Measurements from ENCODE around the gene PPP1R14C. TPM values are rescaled to one million over a fixed set of nuclear protein-coding genes. Genes with fewer than 3 reads are reported as not detected.
"Not testable (repeated sequence)": the region's sequence is repeated elsewhere in the genome, so short reads cannot be mapped to it uniquely, and the experiment has no call there.

PPP1R14C gene
- total RNA-seq, 4 donors from 2014 or later, result 2.1 to 2.9 TPM; not detected in 2

DNA sequence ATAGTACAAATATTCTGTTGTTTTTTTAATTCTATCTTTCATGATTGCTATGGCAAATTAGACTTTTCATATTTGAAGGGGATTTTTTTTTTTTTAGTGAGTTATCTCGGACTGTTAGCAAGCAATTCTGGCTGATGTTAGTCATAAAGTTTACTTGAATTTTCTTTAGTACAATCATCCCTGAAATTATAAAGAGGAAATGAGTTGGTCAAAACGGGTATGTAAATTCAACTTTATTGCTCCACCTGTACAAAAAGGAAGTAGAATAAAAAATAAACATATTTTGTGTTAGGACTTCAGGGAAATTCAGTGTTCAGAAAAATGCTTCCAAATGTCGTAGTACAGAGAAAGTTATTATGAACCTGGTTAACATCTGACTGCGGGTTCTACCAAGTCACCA, 40.3 kb downstream of the PPP1R14C start:
- Histone ChIP-seq H3K27me3 (no peaks in the 10 kb centered on the region), H3K4me1 (no peaks in the 10 kb centered on the region), H3K36me3 (no peaks in the 10 kb centered on the region), H3K27ac (no peak overlapping the region), H3K4me3 (no peak overlapping the region), H3K9me3 (no peaks in the 10 kb centered on the region)
- intact Hi-C loops (cut with DNase I; ENCODE audit: low total_unique reads), result no loop called here
- no peak for TF ChIP-seq POLR2A (IDR thresholded peaks at IDR 0.05)
- TF ChIP-seq, protein P1, sequence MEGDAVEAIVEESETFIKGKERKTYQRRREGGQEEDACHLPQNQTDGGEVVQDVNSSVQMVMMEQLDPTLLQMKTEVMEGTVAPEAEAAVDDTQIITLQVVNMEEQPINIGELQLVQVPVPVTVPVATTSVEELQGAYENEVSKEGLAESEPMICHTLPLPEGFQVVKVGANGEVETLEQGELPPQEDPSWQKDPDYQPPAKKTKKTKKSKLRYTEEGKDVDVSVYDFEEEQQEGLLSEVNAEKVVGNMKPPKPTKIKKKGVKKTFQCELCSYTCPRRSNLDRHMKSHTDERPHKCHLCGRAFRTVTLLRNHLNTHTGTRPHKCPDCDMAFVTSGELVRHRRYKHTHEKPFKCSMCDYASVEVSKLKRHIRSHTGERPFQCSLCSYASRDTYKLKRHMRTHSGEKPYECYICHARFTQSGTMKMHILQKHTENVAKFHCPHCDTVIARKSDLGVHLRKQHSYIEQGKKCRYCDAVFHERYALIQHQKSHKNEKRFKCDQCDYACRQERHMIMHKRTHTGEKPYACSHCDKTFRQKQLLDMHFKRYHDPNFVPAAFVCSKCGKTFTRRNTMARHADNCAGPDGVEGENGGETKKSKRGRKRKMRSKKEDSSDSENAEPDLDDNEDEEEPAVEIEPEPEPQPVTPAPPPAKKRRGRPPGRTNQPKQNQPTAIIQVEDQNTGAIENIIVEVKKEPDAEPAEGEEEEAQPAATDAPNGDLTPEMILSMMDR (IDR thresholded peaks at IDR 0.05), result no peak
- DNase-seq, result no peak

DNA sequence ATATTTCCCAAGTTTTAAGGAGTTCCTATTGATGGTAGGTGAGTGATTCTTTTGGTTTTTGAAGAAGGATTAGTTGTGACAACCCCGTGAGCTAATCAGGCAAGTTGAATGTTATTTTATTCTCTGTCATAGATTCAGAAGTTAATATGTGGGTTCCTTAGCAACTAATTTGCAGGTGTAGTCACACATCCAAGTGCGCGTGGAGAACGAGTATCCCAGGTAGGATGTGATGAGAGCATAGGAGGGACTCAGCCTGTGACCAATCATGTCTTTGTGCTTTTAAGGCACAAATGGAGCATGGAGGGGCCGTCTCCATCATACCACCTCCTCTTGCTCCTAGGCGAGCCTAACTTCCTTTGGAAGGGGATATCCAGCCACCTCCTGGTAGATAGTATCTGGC, 41.1 kb downstream of the PPP1R14C start:
- Histone ChIP-seq H3K9me3 (no peaks in the 10 kb centered on the region), H3K4me1 (no peaks in the 10 kb centered on the region), H3K4me3 (no peak overlapping the region), H3K36me3 (no peaks in the 10 kb centered on the region), H3K27me3 (no peaks in the 10 kb centered on the region), H3K27ac (no peak overlapping the region)
- DNase-seq, result no peak
- TF ChIP-seq, protein P1 (IDR thresholded peaks at IDR 0.05), result no peak
- no peak for TF ChIP-seq POLR2A (IDR thresholded peaks at IDR 0.05)
- intact Hi-C loops (cut with DNase I; ENCODE audit: low total_unique reads), result no loop called here

DNA sequence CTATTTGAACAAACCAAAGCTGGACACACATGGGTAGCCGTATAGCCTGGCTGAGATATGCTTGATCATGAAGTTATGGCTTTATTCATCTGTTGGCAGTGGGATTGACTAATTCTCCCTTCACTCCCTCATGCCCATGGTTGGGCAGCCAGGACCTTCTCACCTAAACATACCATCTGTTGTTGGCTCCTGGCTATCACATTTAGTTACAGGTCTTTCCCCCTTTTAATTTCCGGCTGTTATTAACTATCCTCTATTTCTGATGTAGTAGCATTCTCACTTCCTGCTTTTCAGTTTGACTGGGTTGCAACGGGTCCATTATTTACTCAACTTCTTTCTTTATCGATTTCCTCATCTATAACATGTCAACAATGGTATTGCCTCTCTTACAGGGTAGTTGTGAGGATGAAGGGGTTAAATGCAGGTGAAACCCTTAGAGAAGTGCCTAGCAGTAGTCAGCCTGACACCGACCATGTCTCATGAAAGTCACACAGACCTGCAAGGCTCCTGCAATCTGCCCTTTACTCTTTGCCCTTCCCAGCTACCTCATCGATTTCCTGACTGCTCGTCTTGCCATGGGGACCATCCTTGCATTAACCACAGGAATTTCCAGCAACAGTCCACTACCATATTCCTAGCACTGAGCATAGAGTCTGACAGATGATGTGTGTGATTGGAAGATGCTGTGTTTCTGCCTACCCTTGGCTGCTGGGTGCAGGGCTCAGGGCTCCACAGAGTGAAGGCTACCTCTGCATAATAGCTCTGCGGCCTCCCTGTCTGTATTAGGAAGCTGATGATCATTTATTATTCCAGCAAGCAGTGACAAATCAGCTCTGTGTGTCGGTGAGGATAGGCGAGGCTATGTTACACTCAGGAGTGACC, 42.2 kb downstream of the PPP1R14C start:
- Histone ChIP-seq H3K4me3 (no peak overlapping the region), H3K4me1 (no peaks in the 10 kb centered on the region), H3K27me3 (no peaks in the 10 kb centered on the region), H3K27ac (no peak overlapping the region), H3K9me3 (no peaks in the 10 kb centered on the region), H3K36me3 (no peaks in the 10 kb centered on the region)
- no peak for DNase-seq
- intact Hi-C loops (cut with DNase I; ENCODE audit: low total_unique reads), result no loop called here
- TF ChIP-seq POLR2A (IDR thresholded peaks at IDR 0.05), result no peak
- TF ChIP-seq, protein P1 (IDR thresholded peaks at IDR 0.05), result no peak

DNA sequence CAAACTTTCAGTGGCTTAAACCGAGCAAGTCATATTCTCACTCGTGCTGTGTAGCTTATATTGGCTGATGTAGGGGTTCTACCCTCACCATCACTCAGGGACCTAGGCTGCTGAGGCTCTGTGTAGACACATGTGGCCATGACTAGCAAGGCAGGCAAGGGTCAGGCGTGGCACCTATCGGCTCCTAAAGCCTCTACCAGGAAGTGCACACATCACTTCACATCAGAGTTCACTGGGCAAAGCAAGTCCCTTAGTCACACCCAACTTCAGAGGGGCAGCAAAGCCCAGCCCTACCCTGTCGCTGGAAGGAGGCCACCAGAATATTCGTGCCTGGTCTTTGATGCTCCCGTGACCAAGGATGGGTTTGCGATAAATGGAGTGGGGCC, 42.9 kb downstream of the PPP1R14C start:
- TF ChIP-seq, protein P1 (IDR thresholded peaks at IDR 0.05), result no peak
- no peak for TF ChIP-seq POLR2A (IDR thresholded peaks at IDR 0.05)
- intact Hi-C loops (cut with DNase I; ENCODE audit: low total_unique reads), result no loop called here
- Histone ChIP-seq H3K36me3 (no peaks in the 10 kb centered on the region), H3K4me1 (no peaks in the 10 kb centered on the region), H3K4me3 (no peak overlapping the region), H3K27ac (no peak overlapping the region), H3K9me3 (no peaks in the 10 kb centered on the region), H3K27me3 (no peaks in the 10 kb centered on the region)
- DNase-seq, result no peak

DNA sequence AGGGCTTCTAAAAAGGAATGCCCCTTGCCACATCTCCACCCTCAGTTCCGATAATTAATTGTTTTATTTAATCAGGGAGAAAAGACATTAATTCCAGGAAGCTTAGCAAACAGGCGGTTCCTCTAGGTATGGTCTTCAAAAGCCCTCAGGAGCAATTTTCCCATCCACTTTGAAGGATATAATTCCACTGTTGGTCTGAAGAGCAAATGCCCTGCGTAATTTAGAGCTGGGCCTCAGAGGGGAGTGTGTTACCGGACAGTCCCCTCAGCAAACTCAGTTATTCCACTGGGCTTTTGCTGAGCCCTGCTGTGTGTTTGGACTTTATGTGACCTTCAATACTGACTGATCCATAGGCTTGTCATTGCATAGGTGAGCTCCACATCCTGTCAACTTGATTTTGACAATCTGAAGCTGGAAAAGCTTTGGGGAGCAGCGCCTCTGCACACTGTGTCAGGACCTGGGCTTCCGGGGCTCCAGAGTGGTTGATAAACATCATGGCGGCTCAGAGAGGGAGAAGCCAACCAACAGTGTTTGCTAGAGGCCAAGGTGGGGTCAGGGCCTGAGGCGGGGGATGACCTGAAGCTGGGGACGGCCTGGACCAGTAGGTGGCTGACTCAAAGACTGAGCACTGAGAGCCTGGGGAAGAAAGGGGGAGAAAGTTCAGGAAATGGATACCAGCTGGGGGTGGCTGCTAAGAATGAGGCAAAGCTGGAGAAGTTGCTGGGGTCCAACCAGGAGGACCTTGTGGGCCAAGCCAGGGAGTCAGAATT, 43.5 kb downstream of the PPP1R14C start:
- no peak for DNase-seq
- Histone ChIP-seq H3K4me3 (no peak overlapping the region), H3K4me1 (no peaks in the 10 kb centered on the region), H3K36me3 (no peaks in the 10 kb centered on the region), H3K27ac (no peak overlapping the region), H3K9me3 (no peaks in the 10 kb centered on the region), H3K27me3 (no peaks in the 10 kb centered on the region)
- intact Hi-C loops (cut with DNase I; ENCODE audit: low total_unique reads), result no loop called here
- no peak for TF ChIP-seq POLR2A (IDR thresholded peaks at IDR 0.05)
- TF ChIP-seq, protein P1 (IDR thresholded peaks at IDR 0.05), result no peak

DNA sequence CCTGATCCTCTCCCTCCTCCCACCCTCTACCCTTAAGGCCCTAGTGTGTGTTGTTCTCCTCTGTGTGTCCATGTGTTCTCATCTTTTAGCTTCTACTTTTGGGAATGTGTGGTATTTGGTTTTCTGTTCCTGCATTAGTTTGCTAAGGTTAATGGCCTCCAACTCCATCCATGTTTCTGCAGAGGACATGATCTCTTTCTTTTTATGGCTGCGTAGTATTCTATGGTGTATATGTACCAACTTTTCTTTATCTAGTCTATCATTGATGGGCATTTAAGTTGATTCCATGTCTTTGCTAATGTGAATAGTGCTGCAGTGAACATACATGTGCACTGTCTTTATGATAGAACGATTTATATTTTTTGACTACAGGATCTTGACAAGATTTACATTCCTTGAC, 44.6 kb downstream of the PPP1R14C start:
- intact Hi-C loops (cut with DNase I; ENCODE audit: low total_unique reads); DNase-seq; H3K4me3 ChIP-seq; H3K27me3 ChIP-seq; H3K4me1 ChIP-seq; H3K27ac ChIP-seq; H3K9me3 ChIP-seq; H3K36me3 ChIP-seq: not testable (repeated sequence)

Data from uterus (tissue), 4 donors.